Middle frontal gyrus (tissue), 1 donor: ENCODE data around the gene TP63.

Experiments used
- DNase-seq: peaks from one replicate; pipeline ENCODE4 v3.0.0-alpha.2; 2015; ENCODE audit warnings: low spot score; ENCODE audit errors: extremely low spot score

The TP63 gene

GRCh38 chr3:189851682-189852081, 220.5 kb downstream of the TP63 start:
- DNase-seq: no peak

- DNase-seq: no peak
Observed at GRCh38 chr3:189853906-189854305, 222.7 kb downstream of the TP63 start.

GRCh38 chr3:189860296-189860695, 229.1 kb downstream of the TP63 start:
- no peak for DNase-seq

GRCh38 chr3:189862385-189862998, 231.3 kb downstream of the TP63 start:
- DNase-seq: no peak

- no peak for DNase-seq
Observed at GRCh38 chr3:189863031-189863430, 231.8 kb downstream of the TP63 start.

GRCh38 chr3:189868061-189868460, 236.9 kb downstream of the TP63 start:
- DNase-seq: no peak

GRCh38 chr3:189869165-189869564, 238.0 kb downstream of the TP63 start:
- no peak for DNase-seq

GRCh38 chr3:189871418-189871817, 240.2 kb downstream of the TP63 start:
- no peak for DNase-seq

GRCh38 chr3:189883113-189883753, 252.0 kb downstream of the TP63 start:
- DNase-seq: no peak

- DNase-seq: no peak
Observed at GRCh38 chr3:189890496-189890895, 259.3 kb downstream of the TP63 start.

- DNase-seq: no peak
Observed at GRCh38 chr3:189896533-189896932, 265.3 kb downstream of the TP63 start.

- DNase-seq: no peak
Observed at GRCh38 chr3:189897406-189897805, 266.2 kb downstream of the TP63 start.

- DNase-seq: no peak
Observed at GRCh38 chr3:189898559-189899153, 267.5 kb downstream of the TP63 start.

GRCh38 chr3:189899186-189899585, 268.0 kb downstream of the TP63 start:
- no peak for DNase-seq

- DNase-seq: no peak
Observed at GRCh38 chr3:189900578-189900977, 269.4 kb downstream of the TP63 start.

- no peak for DNase-seq
Observed at GRCh38 chr3:189901481-189901880, 270.3 kb downstream of the TP63 start.

- no peak for DNase-seq
Observed at GRCh38 chr3:189902230-189903186, 271.3 kb downstream of the TP63 start.

GRCh38 chr3:189903562-189904250, 272.5 kb downstream of the TP63 start:
- no peak for DNase-seq

- no peak for DNase-seq
Observed at GRCh38 chr3:189907803-189908202, 276.6 kb downstream of the TP63 start.

- DNase-seq: no peak
Observed at GRCh38 chr3:189908646-189909045, 277.5 kb downstream of the TP63 start.

- DNase-seq: no peak
Observed at GRCh38 chr3:189909139-189909538, 277.9 kb downstream of the TP63 start.
